ENCODE measurements around the gene TMEM89. TPM values are rescaled to one million over a fixed set of nuclear protein-coding genes. Genes with fewer than 3 reads are reported as not detected.
A peak's percentile ranks its signal among the peaks of the same experiment; 100 is the strongest.

The TMEM89 gene
- polyA plus RNA-seq, 3 donors: 0.21 TPM; not detected in 2

GRCh38 chr3:48581621-48582481 lies 39.7 kb downstream of the TMEM89 start:
- no peaks in the 10 kb centered on the region for H3K9me3 Mint-ChIP-seq
- Histone ChIP-seq H3K79me2 (ENCODE audit: insufficient read depth, low read length) (no peaks in the 10 kb centered on the region), H3K27me3 (ENCODE audit: control insufficient read depth in 2 of 2, insufficient read depth in 2 of 2, low read length in 2 of 2) (no peaks in the 10 kb centered on the region), H3K9me3 (replicated peaks in 1 of 2; ENCODE audit: control insufficient read depth in 1 of 2, insufficient read depth in 1 of 2, low read length in 2 of 2) (no peaks in the 10 kb centered on the region), H3K27ac (ENCODE audit: low read depth in 1 of 2, low read length in 2 of 2) (no peak overlapping the region), H3K4me2 (replicated peaks; ENCODE audit: extremely low read depth, low read length, poor library complexity, severe bottlenecking) (no peak overlapping the region), H2AFZ (ENCODE audit: insufficient read depth, low read depth, low read length, poor library complexity, severe bottlenecking) (no peak overlapping the region), H3K9ac (ENCODE audit: insufficient read depth, low read length, poor library complexity, severe bottlenecking) (no peak overlapping the region), H3K4me3 (replicated peaks in 1 of 3; ENCODE audit: low read depth in 2 of 3, low read length in 3 of 3) (no peak overlapping the region), H4K20me1 (ENCODE audit: insufficient read depth, low read length) (no peaks in the 10 kb centered on the region), H3K4me1 (ENCODE audit: control insufficient read depth in 1 of 2, insufficient read depth in 2 of 2, low read length in 2 of 2) (no peaks in the 10 kb centered on the region), H3K36me3 (replicated peaks in 1 of 2; ENCODE audit: control insufficient read depth in 1 of 2, insufficient read depth in 2 of 2, low read length in 2 of 2) (no peaks in the 10 kb centered on the region)
- 98% methylated on average over 7 of the region's 14 CpGs for WGBS (ENCODE audit: insufficient coverage)
- H3K27me3 Mint-ChIP-seq (ENCODE audit: low read depth in 3 of 3): peaks cover 1 to 9% (median 1%) of the 10 kb centered on the region in 3 donors
- H3K27ac Mint-ChIP-seq: peak overlapping the region in 2 of 7 donors; percentile 26 to 35
- intact Hi-C loops (cut with micrococcal nuclease): no loop called here
- H3K4me1 Mint-ChIP-seq: no peaks in the 10 kb centered on the region
- TF ChIP-seq, protein P1, sequence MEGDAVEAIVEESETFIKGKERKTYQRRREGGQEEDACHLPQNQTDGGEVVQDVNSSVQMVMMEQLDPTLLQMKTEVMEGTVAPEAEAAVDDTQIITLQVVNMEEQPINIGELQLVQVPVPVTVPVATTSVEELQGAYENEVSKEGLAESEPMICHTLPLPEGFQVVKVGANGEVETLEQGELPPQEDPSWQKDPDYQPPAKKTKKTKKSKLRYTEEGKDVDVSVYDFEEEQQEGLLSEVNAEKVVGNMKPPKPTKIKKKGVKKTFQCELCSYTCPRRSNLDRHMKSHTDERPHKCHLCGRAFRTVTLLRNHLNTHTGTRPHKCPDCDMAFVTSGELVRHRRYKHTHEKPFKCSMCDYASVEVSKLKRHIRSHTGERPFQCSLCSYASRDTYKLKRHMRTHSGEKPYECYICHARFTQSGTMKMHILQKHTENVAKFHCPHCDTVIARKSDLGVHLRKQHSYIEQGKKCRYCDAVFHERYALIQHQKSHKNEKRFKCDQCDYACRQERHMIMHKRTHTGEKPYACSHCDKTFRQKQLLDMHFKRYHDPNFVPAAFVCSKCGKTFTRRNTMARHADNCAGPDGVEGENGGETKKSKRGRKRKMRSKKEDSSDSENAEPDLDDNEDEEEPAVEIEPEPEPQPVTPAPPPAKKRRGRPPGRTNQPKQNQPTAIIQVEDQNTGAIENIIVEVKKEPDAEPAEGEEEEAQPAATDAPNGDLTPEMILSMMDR (IDR thresholded peaks at IDR 0.05): no peak
- DNase-seq: no peak
- no peaks in the 10 kb centered on the region for H3K36me3 Mint-ChIP-seq
- no peak overlapping the region for H3K4me3 Mint-ChIP-seq

GRCh38 chr3:48576647-48577046 lies 44.9 kb downstream of the TMEM89 start:
- WGBS (ENCODE audit: insufficient coverage): 100% methylated on average over 1 of the region's 4 CpGs
- H3K27ac Mint-ChIP-seq: no peak overlapping the region
- no peaks in the 10 kb centered on the region for H3K4me1 Mint-ChIP-seq
- no peaks in the 10 kb centered on the region for H3K27me3 ChIP-seq (ENCODE audit: control insufficient read depth in 2 of 2, insufficient read depth in 2 of 2, low read length in 2 of 2)
- no peaks in the 10 kb centered on the region for H3K9me3 ChIP-seq (replicated peaks in 1 of 2; ENCODE audit: control insufficient read depth in 1 of 2, insufficient read depth in 1 of 2, low read length in 2 of 2)
- no peaks in the 10 kb centered on the region for H3K9me3 Mint-ChIP-seq
- no peak overlapping the region for H2AFZ ChIP-seq (ENCODE audit: insufficient read depth, low read depth, low read length, poor library complexity, severe bottlenecking)
- H3K79me2 ChIP-seq (ENCODE audit: insufficient read depth, low read length): no peaks in the 10 kb centered on the region
- DNase-seq: no peak
- no peak overlapping the region for H3K4me3 Mint-ChIP-seq
- no peaks in the 10 kb centered on the region for H4K20me1 ChIP-seq (ENCODE audit: insufficient read depth, low read length)
- H3K36me3 ChIP-seq (replicated peaks in 1 of 2; ENCODE audit: control insufficient read depth in 1 of 2, insufficient read depth in 2 of 2, low read length in 2 of 2): no peaks in the 10 kb centered on the region
- no peaks in the 10 kb centered on the region for H3K36me3 Mint-ChIP-seq
- no peak overlapping the region for H3K4me3 ChIP-seq (replicated peaks in 1 of 3; ENCODE audit: low read depth in 2 of 3, low read length in 3 of 3)
- H3K9ac ChIP-seq (ENCODE audit: insufficient read depth, low read length, poor library complexity, severe bottlenecking): no peak overlapping the region
- TF ChIP-seq, protein P1 (IDR thresholded peaks at IDR 0.05): no peak
- H3K27ac ChIP-seq (ENCODE audit: low read depth in 1 of 2, low read length in 2 of 2): no peak overlapping the region
- no peaks in the 10 kb centered on the region for H3K4me1 ChIP-seq (ENCODE audit: control insufficient read depth in 1 of 2, insufficient read depth in 2 of 2, low read length in 2 of 2)
- intact Hi-C loops (cut with micrococcal nuclease): no loop called here
- no peak overlapping the region for H3K4me2 ChIP-seq (replicated peaks; ENCODE audit: extremely low read depth, low read length, poor library complexity, severe bottlenecking)
- H3K27me3 Mint-ChIP-seq (ENCODE audit: low read depth in 3 of 3): peaks cover 1 to 6% (median 2%) of the 10 kb centered on the region in 3 donors

All from CD14-positive monocyte (primary cell).